ENCODE results near the gene CLSTN1.

GRCh38 chr1:9782116-9782751 lies 41.5 kb downstream of the CLSTN1 start:
- TF ChIP-seq CTCF (IDR thresholded peaks at IDR 0.05; ENCODE audit: low read depth, low read length, missing input control) (no peak), MAX (IDR thresholded peaks at IDR 0.05) (no peak), NR2F2 (IDR thresholded peaks at IDR 0.05) (no peak), ZBTB33 (IDR thresholded peaks at IDR 0.05) (no peak), TAF1 (conservative IDR thresholded peaks at IDR 0.05) (no peak), RAD21 (IDR thresholded peaks at IDR 0.05) (no peak), JUND (IDR thresholded peaks at IDR 0.05) (no peak), SP1 (IDR thresholded peaks at IDR 0.05) (no peak), REST (IDR thresholded peaks at IDR 0.05) (no peak), YY1 (IDR thresholded peaks at IDR 0.05) (no peak), FOXA1 (IDR thresholded peaks at IDR 0.05) (no peak), EGR1 (IDR thresholded peaks at IDR 0.05; ENCODE audit: low read depth in 2 of 2) (no peak), HNF4A (conservative IDR thresholded peaks at IDR 0.05) (no peak)

Data from liver (tissue), 3 donors.